Measurements from ENCODE around the gene BICD1.

Gene BICD1

GRCh38 chr12:32296567-32296966 is 189.9 kb downstream of the BICD1 start:
- FAIRE-seq (no peak), DNase-seq (ENCODE audit: insufficient read length) (no peak)
- TF ChIP-seq POLR2A (IDR thresholded peaks at IDR 0.05; ENCODE audit: low read depth, low read length) = no peak
- no peak for TF ChIP-seq POLR2AphosphoS5 (IDR thresholded peaks at IDR 0.05; ENCODE audit: low read depth, low read length)
- TF ChIP-seq TAF1 (IDR thresholded peaks at IDR 0.05; ENCODE audit: borderline replicate concordance, low read depth, low read length) = no peak

- DNase-seq (ENCODE audit: insufficient read length) (no peak), FAIRE-seq (no peak)
- TF ChIP-seq POLR2AphosphoS5 (IDR thresholded peaks at IDR 0.05; ENCODE audit: low read depth, low read length) (no peak), POLR2A (IDR thresholded peaks at IDR 0.05; ENCODE audit: low read depth, low read length) (no peak), TAF1 (IDR thresholded peaks at IDR 0.05; ENCODE audit: borderline replicate concordance, low read depth, low read length) (no peak)
Observed at GRCh38 chr12:32298917-32299316, 192.3 kb downstream of the BICD1 start.

- TF ChIP-seq TAF1 (IDR thresholded peaks at IDR 0.05; ENCODE audit: borderline replicate concordance, low read depth, low read length) = no peak
- no peak for TF ChIP-seq POLR2A (IDR thresholded peaks at IDR 0.05; ENCODE audit: low read depth, low read length)
- no peak for TF ChIP-seq POLR2AphosphoS5 (IDR thresholded peaks at IDR 0.05; ENCODE audit: low read depth, low read length)
- FAIRE-seq = peak; percentile 33
- no peak for DNase-seq (ENCODE audit: insufficient read length)
Observed at GRCh38 chr12:32301216-32301615, 194.6 kb downstream of the BICD1 start.

GRCh38 chr12:32302218-32303173 is 195.8 kb downstream of the BICD1 start:
- peak; percentile 84 for FAIRE-seq
- peak; percentile 36 for DNase-seq (ENCODE audit: insufficient read length)

GRCh38 chr12:32303174-32303549 is 196.5 kb downstream of the BICD1 start:
- FAIRE-seq = no peak
- DNase-seq (ENCODE audit: insufficient read length) = no peak
- TF ChIP-seq TAF1 (IDR thresholded peaks at IDR 0.05; ENCODE audit: borderline replicate concordance, low read depth, low read length) (no peak), POLR2A (IDR thresholded peaks at IDR 0.05; ENCODE audit: low read depth, low read length) (no peak), POLR2AphosphoS5 (IDR thresholded peaks at IDR 0.05; ENCODE audit: low read depth, low read length) (no peak)

More at GRCh38 chr12:32302218-32303173, 195.8 kb downstream of the BICD1 start:
- no peak for TF ChIP-seq POLR2AphosphoS5 (IDR thresholded peaks at IDR 0.05; ENCODE audit: low read depth, low read length)
- TF ChIP-seq TAF1 (IDR thresholded peaks at IDR 0.05; ENCODE audit: borderline replicate concordance, low read depth, low read length) = no peak
- TF ChIP-seq POLR2A (IDR thresholded peaks at IDR 0.05; ENCODE audit: low read depth, low read length) = no peak

- FAIRE-seq = no peak
- TF ChIP-seq POLR2A (IDR thresholded peaks at IDR 0.05; ENCODE audit: low read depth, low read length) (no peak), TAF1 (IDR thresholded peaks at IDR 0.05; ENCODE audit: borderline replicate concordance, low read depth, low read length) (no peak), POLR2AphosphoS5 (IDR thresholded peaks at IDR 0.05; ENCODE audit: low read depth, low read length) (no peak)
- DNase-seq (ENCODE audit: insufficient read length) = no peak
Observed at GRCh38 chr12:32305163-32305562, 198.5 kb downstream of the BICD1 start.

GRCh38 chr12:32307326-32307725 is 200.7 kb downstream of the BICD1 start:
- TF ChIP-seq POLR2A (IDR thresholded peaks at IDR 0.05; ENCODE audit: low read depth, low read length) = no peak
- no peak for TF ChIP-seq POLR2AphosphoS5 (IDR thresholded peaks at IDR 0.05; ENCODE audit: low read depth, low read length)
- TF ChIP-seq TAF1 (IDR thresholded peaks at IDR 0.05; ENCODE audit: borderline replicate concordance, low read depth, low read length) = no peak
- DNase-seq (ENCODE audit: insufficient read length) = no peak
- FAIRE-seq = no peak

- DNase-seq (ENCODE audit: insufficient read length) (no peak), FAIRE-seq (no peak)
- TF ChIP-seq POLR2AphosphoS5 (IDR thresholded peaks at IDR 0.05; ENCODE audit: low read depth, low read length) (no peak), POLR2A (IDR thresholded peaks at IDR 0.05; ENCODE audit: low read depth, low read length) (no peak), TAF1 (IDR thresholded peaks at IDR 0.05; ENCODE audit: borderline replicate concordance, low read depth, low read length) (no peak)
Observed at GRCh38 chr12:32309811-32310736, 203.4 kb downstream of the BICD1 start.

- TF ChIP-seq TAF1 (IDR thresholded peaks at IDR 0.05; ENCODE audit: borderline replicate concordance, low read depth, low read length) (no peak), POLR2AphosphoS5 (IDR thresholded peaks at IDR 0.05; ENCODE audit: low read depth, low read length) (no peak), POLR2A (IDR thresholded peaks at IDR 0.05; ENCODE audit: low read depth, low read length) (no peak)
- FAIRE-seq (no peak), DNase-seq (ENCODE audit: insufficient read length) (no peak)
Observed at GRCh38 chr12:32312049-32312670, 205.5 kb downstream of the BICD1 start.

GRCh38 chr12:32322354-32322753 is 215.7 kb downstream of the BICD1 start:
- FAIRE-seq (no peak), DNase-seq (ENCODE audit: insufficient read length) (no peak)
- TF ChIP-seq POLR2A (IDR thresholded peaks at IDR 0.05; ENCODE audit: low read depth, low read length) (no peak), POLR2AphosphoS5 (IDR thresholded peaks at IDR 0.05; ENCODE audit: low read depth, low read length) (no peak), TAF1 (IDR thresholded peaks at IDR 0.05; ENCODE audit: borderline replicate concordance, low read depth, low read length) (no peak)

- FAIRE-seq = no peak
- no peak for TF ChIP-seq TAF1 (IDR thresholded peaks at IDR 0.05; ENCODE audit: borderline replicate concordance, low read depth, low read length)
- TF ChIP-seq POLR2A (IDR thresholded peaks at IDR 0.05; ENCODE audit: low read depth, low read length) = no peak
- TF ChIP-seq POLR2AphosphoS5 (IDR thresholded peaks at IDR 0.05; ENCODE audit: low read depth, low read length) = no peak
- DNase-seq (ENCODE audit: insufficient read length) = no peak
Observed at GRCh38 chr12:32331133-32331532, 224.5 kb downstream of the BICD1 start.

Data from GM12892 (cell line).